ENCODE measurements around the gene SEC24B. TPM values are rescaled to one million over a fixed set of nuclear protein-coding genes. Genes with fewer than 3 reads are reported as not detected.
"Not testable (repeated sequence)": the region's sequence is repeated elsewhere in the genome, so short reads cannot be mapped to it uniquely, and the experiment has no call there.

SEC24B gene
- total and polyA plus RNA-seq, 3 experiments from 2014 or later = 17.6 to 29.5 (median 27.7) TPM

DNA sequence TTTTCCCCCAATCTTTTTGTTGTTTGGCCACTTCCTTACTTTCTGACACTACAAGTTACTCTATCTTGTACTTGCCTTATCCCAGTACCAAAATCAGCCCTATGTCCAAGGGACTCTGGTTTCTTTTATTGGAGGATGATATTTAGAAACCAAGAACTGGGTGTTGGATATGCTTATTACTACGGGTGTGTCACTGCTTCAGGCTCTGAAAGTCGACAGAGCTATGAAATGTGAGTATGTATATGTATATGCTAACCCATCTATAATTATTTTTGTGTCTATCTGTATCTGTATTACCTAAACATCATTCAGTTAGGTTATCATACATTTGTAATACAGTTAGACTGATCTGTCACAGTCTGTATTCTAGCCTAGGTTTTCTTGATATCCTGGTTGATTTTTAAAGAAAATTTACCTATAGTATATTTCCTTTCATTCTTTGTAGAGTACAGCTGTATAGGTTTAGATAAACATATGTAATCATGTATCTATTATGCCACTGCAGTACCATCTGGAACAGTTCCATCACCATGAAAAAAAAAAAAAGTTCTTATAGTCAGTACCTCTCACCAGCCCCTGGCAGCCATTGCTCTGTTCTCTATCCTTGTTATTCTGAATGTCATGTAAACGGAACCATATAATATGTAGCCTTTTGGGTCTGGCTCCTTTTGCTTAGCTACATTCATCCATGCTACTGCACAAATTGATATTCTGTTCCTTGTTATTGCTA lies 18.1 kb downstream of the SEC24B start:
- H3K36me3 Mint-ChIP-seq = peaks cover 13 to 66% (median 14%) of the 10 kb centered on the region in 3 donors
- no peak for DNase-seq
- CTCF ChIA-PET = interaction anchor here (0.9 kb wide), 1 partner anchor 19 kb away, joined by 4 read pairs; no protein-coding TSS in a partner anchor

DNA sequence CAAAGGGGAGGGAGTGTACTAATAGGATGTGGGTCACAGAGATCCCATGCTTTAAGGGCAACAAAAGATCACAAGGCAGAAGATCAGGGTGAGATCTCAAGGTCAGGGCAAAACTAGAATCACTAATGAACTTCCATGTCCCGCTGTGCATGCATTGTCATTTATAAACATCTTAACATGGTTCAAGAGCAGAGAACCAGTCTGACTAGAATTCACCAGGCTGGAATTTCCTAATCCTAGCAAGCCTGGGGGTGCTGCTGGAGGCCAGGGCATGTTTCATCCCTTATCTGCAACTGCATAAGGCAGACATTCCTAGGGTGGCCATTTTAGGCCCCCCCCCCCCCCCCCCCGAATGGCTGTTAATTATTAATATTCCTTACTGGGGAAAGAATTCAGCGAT lies 19.5 kb downstream of the SEC24B start:
- POLR2A ChIA-PET; H3K4me3 Mint-ChIP-seq; H3K27me3 ChIP-seq (ENCODE audit: insufficient read depth, low read length, poor library complexity, severe bottlenecking); H3K4me3 ChIP-seq (ENCODE audit: low read length); H3K27ac Mint-ChIP-seq; H3K9me3 ChIP-seq (ENCODE audit: low read length); CTCF ChIA-PET; DNase-seq; H3K9me3 Mint-ChIP-seq; H3K36me3 ChIP-seq (ENCODE audit: insufficient read depth, low read length); H3K27me3 Mint-ChIP-seq; H3K4me1 ChIP-seq (ENCODE audit: insufficient read depth, low read length); H3K27ac ChIP-seq (ENCODE audit: low read depth, low read length): not testable (repeated sequence)
- Mint-ChIP-seq H3K4me1 (peaks cover 45 to 84% (median 78%) of the 10 kb centered on the region in 3 donors), H3K36me3 (peaks cover 14 to 60% (median 17%) of the 10 kb centered on the region in 3 donors)

More for the DNA sequence above, 18.1 kb downstream of the SEC24B start:
- no peaks in the 10 kb centered on the region for H3K9me3 Mint-ChIP-seq
- POLR2A ChIA-PET = no interaction called here
- peaks cover 45 to 84% (median 78%) of the 10 kb centered on the region in 3 donors for H3K4me1 Mint-ChIP-seq
- no peak overlapping the region for H3K27ac Mint-ChIP-seq
- H3K9me3 ChIP-seq (ENCODE audit: low read length) = no peaks in the 10 kb centered on the region
- H3K27ac ChIP-seq (ENCODE audit: low read depth, low read length) = no peak overlapping the region
- H3K4me3 Mint-ChIP-seq = no peak overlapping the region
- H3K4me3 ChIP-seq (ENCODE audit: low read length) = no peak overlapping the region
- peaks cover 13% of the 10 kb centered on the region for H3K4me1 ChIP-seq (ENCODE audit: insufficient read depth, low read length)
- peaks cover 7% of the 10 kb centered on the region for H3K36me3 ChIP-seq (ENCODE audit: insufficient read depth, low read length)
- no peaks in the 10 kb centered on the region for H3K27me3 ChIP-seq (ENCODE audit: insufficient read depth, low read length, poor library complexity, severe bottlenecking)
- no peaks in the 10 kb centered on the region for H3K27me3 Mint-ChIP-seq

DNA sequence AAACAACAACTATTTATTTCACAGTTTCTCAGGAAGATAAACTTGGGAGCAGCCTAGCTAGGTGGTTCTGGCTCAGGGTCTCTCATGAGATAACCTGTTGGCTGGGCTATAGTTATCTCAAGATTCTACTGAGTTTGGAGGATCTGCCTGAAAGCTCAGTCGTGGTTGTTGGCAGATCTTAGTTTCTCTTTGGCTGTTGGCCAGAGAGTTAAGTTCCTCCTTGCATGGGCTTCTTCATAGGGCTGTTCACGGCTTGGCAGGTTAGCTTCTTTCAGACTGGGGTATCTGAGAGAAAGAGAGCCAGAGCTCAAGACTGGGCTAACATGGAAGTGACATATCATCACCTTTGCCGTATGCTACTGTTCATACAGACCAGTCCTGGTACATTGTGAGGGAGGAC lies 28.7 kb downstream of the SEC24B start:
- H3K4me1 ChIP-seq (ENCODE audit: insufficient read depth, low read length) = no peaks in the 10 kb centered on the region
- no peak overlapping the region for H3K4me3 ChIP-seq (ENCODE audit: low read length)
- ChIA-PET CTCF (interaction anchor here (1.6 to 1.8 kb wide), 2 partner anchors 23 to 29 kb away, joined by 5 read pairs; no protein-coding TSS in a partner anchor), POLR2A (no interaction called here)
- H3K4me3 Mint-ChIP-seq = no peak overlapping the region
- H3K9me3 Mint-ChIP-seq = peaks cover 0 to under 1% (median 0%) of the 10 kb centered on the region in 5 donors
- peaks cover 26% of the 10 kb centered on the region for H3K36me3 ChIP-seq (ENCODE audit: insufficient read depth, low read length)
- peaks cover 17 to 38% (median 18%) of the 10 kb centered on the region in 3 donors for H3K36me3 Mint-ChIP-seq
- no peaks in the 10 kb centered on the region for H3K27me3 ChIP-seq (ENCODE audit: insufficient read depth, low read length, poor library complexity, severe bottlenecking)
- no peaks in the 10 kb centered on the region for H3K9me3 ChIP-seq (ENCODE audit: low read length)
- peak overlapping the region in 3 of 8 donors; percentile 8 to 55 (median 29) for H3K27ac Mint-ChIP-seq
- DNase-seq = no peak
- no peaks in the 10 kb centered on the region for H3K27me3 Mint-ChIP-seq
- H3K4me1 Mint-ChIP-seq = peaks cover 36 to 77% (median 65%) of the 10 kb centered on the region in 3 donors
- no peak overlapping the region for H3K27ac ChIP-seq (ENCODE audit: low read depth, low read length)

DNA sequence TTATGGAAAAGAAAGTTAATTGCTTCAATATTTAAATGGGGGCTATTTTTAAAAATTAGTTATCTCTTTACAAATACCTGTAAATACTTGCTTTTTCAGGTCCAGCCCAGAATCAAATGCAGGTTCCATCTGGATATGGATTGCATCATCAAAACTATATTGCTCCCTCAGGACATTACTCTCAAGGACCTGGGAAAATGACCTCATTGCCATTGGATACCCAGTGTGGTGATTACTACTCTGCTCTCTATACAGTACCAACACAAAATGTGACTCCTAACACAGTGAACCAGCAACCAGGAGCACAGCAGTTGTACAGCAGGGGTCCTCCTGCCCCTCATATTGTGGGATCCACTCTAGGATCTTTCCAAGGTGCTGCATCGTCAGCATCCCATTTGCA lies 29.2 kb downstream of the SEC24B start:
- Histone ChIP-seq H3K4me3 (ENCODE audit: low read length) (no peak overlapping the region), H3K27me3 (ENCODE audit: insufficient read depth, low read length, poor library complexity, severe bottlenecking) (no peaks in the 10 kb centered on the region), H3K4me1 (ENCODE audit: insufficient read depth, low read length) (no peaks in the 10 kb centered on the region), H3K27ac (ENCODE audit: low read depth, low read length) (no peak overlapping the region), H3K9me3 (ENCODE audit: low read length) (no peaks in the 10 kb centered on the region), H3K36me3 (ENCODE audit: insufficient read depth, low read length) (peaks cover 26% of the 10 kb centered on the region)
- Mint-ChIP-seq H3K9me3 (no peaks in the 10 kb centered on the region), H3K36me3 (peaks cover 14 to 39% (median 18%) of the 10 kb centered on the region in 3 donors), H3K4me3 (no peak overlapping the region), H3K27me3 (no peaks in the 10 kb centered on the region), H3K27ac (peak overlapping the region in 2 of 8 donors; percentile 8 to 29), H3K4me1 (peaks cover 33 to 75% (median 62%) of the 10 kb centered on the region in 3 donors)
- CTCF ChIA-PET = interaction anchor here (1.8 kb wide), 1 partner anchor 30 kb away, joined by 5 read pairs; no protein-coding TSS in a partner anchor
- POLR2A ChIA-PET = no interaction called here
- no peak for DNase-seq

DNA sequence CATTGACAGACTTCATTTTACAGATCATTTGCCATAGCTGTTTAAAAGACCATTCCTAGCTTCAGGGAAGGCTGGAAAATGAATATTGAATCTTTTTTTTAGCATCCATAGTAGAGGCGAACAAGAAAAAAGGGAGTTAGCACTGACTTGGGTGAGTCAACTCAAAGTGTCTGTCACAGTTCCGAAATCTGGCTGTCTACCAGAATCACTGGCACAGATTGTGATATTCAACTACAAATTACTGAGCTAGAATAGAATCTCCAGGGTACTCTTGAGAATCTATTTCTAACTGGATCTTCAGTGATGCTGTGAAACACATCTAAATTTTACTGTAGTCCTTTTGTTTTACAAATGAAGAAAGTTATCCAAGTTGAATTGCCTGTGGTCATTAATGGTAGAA lies 31.5 kb downstream of the SEC24B start:
- H3K27ac ChIP-seq (ENCODE audit: low read depth, low read length) = no peak overlapping the region
- peaks cover 26% of the 10 kb centered on the region for H3K36me3 ChIP-seq (ENCODE audit: insufficient read depth, low read length)
- no peak for DNase-seq
- no peaks in the 10 kb centered on the region for H3K9me3 ChIP-seq (ENCODE audit: low read length)
- no peaks in the 10 kb centered on the region for H3K27me3 Mint-ChIP-seq
- no peaks in the 10 kb centered on the region for H3K9me3 Mint-ChIP-seq
- peaks cover 14 to 55% (median 22%) of the 10 kb centered on the region in 3 donors for H3K36me3 Mint-ChIP-seq
- H3K27ac Mint-ChIP-seq = peak overlapping the region in 2 of 8 donors; percentile 5 to 60
- CTCF ChIA-PET = no interaction called here
- POLR2A ChIA-PET = no interaction called here
- H3K4me3 ChIP-seq (ENCODE audit: low read length) = no peak overlapping the region
- H3K27me3 ChIP-seq (ENCODE audit: insufficient read depth, low read length, poor library complexity, severe bottlenecking) = no peaks in the 10 kb centered on the region
- no peak overlapping the region for H3K4me3 Mint-ChIP-seq
- H3K4me1 Mint-ChIP-seq = peaks cover 37 to 77% (median 65%) of the 10 kb centered on the region in 3 donors
- no peaks in the 10 kb centered on the region for H3K4me1 ChIP-seq (ENCODE audit: insufficient read depth, low read length)

DNA sequence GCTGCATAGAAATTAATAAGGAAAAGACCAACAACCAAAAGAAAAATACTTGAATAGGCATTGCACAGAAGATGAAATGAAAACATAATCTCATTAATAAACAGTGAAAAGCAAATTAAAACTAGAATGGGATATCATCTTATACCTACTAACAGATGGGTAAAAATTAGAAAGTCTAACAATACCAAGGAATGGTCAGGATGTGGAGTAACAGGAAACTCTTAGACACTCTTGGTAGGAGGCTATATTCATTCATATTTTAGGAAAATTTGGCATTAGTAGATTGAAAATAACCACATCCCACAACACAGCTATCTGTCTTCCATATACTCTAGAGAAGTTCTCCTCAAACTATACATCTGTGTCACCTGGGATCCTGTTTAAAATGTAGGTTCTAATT lies 36.3 kb downstream of the SEC24B start:
- no peaks in the 10 kb centered on the region for H3K9me3 Mint-ChIP-seq
- no peak overlapping the region for H3K4me3 ChIP-seq (ENCODE audit: low read length)
- H3K4me1 Mint-ChIP-seq = peaks cover 55 to 78% (median 77%) of the 10 kb centered on the region in 3 donors
- H3K9me3 ChIP-seq (ENCODE audit: low read length) = no peaks in the 10 kb centered on the region
- no peak overlapping the region for H3K27ac ChIP-seq (ENCODE audit: low read depth, low read length)
- CTCF ChIA-PET = no interaction called here
- no peak overlapping the region for H3K27ac Mint-ChIP-seq
- DNase-seq = no peak
- peaks cover 6% of the 10 kb centered on the region for H3K36me3 ChIP-seq (ENCODE audit: insufficient read depth, low read length)
- POLR2A ChIA-PET = no interaction called here
- peaks cover 9 to 66% (median 24%) of the 10 kb centered on the region in 3 donors for H3K36me3 Mint-ChIP-seq
- no peaks in the 10 kb centered on the region for H3K27me3 ChIP-seq (ENCODE audit: insufficient read depth, low read length, poor library complexity, severe bottlenecking)
- no peaks in the 10 kb centered on the region for H3K27me3 Mint-ChIP-seq
- no peak overlapping the region for H3K4me3 Mint-ChIP-seq
- H3K4me1 ChIP-seq (ENCODE audit: insufficient read depth, low read length) = no peaks in the 10 kb centered on the region

DNA sequence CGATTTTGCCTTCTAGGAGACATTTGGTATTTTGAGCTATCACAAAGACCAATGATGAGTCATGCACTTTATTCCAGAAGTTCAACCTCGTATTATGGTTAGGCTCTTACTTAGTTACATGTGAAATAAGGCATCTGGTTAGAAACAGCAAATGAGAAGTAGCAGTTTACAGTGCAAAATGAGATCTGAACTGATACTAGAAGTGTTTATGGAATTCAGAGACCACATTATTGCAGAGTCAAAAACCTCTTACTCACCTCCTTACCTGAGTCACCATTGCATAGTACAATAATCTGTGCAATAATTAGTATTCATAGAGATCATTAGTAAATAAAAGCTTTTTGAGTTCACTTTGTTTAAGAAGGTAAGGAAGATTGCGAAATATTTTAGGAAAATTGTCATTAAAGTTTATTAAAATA lies 38.7 kb downstream of the SEC24B start:
- no peaks in the 10 kb centered on the region for H3K4me1 ChIP-seq (ENCODE audit: insufficient read depth, low read length)
- no peak for DNase-seq
- peaks cover 4% of the 10 kb centered on the region for H3K36me3 ChIP-seq (ENCODE audit: insufficient read depth, low read length)
- H3K4me3 Mint-ChIP-seq = no peak overlapping the region
- H3K27ac ChIP-seq (ENCODE audit: low read depth, low read length) = no peak overlapping the region
- H3K27me3 Mint-ChIP-seq = no peaks in the 10 kb centered on the region
- CTCF ChIA-PET = no interaction called here
- H3K27ac Mint-ChIP-seq = no peak overlapping the region
- peaks cover 4 to 62% (median 21%) of the 10 kb centered on the region in 3 donors for H3K36me3 Mint-ChIP-seq
- peaks cover 53 to 77% (median 74%) of the 10 kb centered on the region in 3 donors for H3K4me1 Mint-ChIP-seq
- H3K4me3 ChIP-seq (ENCODE audit: low read length) = no peak overlapping the region
- H3K9me3 Mint-ChIP-seq = no peaks in the 10 kb centered on the region
- POLR2A ChIA-PET = no interaction called here
- H3K27me3 ChIP-seq (ENCODE audit: insufficient read depth, low read length, poor library complexity, severe bottlenecking) = no peaks in the 10 kb centered on the region
- H3K9me3 ChIP-seq (ENCODE audit: low read length) = no peaks in the 10 kb centered on the region

DNA sequence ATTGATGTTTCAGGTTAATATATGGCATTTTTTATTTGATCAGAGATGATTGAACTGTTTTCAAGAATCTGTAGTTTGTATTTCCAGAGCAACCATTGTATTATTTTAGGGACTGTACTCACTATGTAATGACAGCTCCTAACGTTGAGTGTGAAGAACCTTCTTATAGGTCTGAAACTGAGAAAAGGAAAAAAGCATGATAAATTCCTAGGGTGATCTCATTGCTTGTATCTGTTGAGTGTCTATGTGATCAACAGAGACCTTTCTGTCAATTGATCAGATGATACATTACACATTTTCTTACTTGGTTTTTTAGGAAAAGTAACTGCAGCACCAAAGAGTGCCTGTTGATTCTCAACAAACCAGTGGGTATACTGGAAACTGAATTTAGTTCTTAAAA lies 40.2 kb downstream of the SEC24B start:
- peaks cover 4% of the 10 kb centered on the region for H3K36me3 ChIP-seq (ENCODE audit: insufficient read depth, low read length)
- no peak overlapping the region for H3K4me3 Mint-ChIP-seq
- H3K9me3 Mint-ChIP-seq = no peaks in the 10 kb centered on the region
- H3K27ac Mint-ChIP-seq = peak overlapping the region in 2 of 8 donors; percentile 47
- no peaks in the 10 kb centered on the region for H3K27me3 ChIP-seq (ENCODE audit: insufficient read depth, low read length, poor library complexity, severe bottlenecking)
- H3K27ac ChIP-seq (ENCODE audit: low read depth, low read length) = no peak overlapping the region
- POLR2A ChIA-PET = no interaction called here
- H3K4me1 Mint-ChIP-seq = peaks cover 49 to 71% (median 71%) of the 10 kb centered on the region in 3 donors
- DNase-seq = no peak
- no peaks in the 10 kb centered on the region for H3K9me3 ChIP-seq (ENCODE audit: low read length)
- H3K27me3 Mint-ChIP-seq = no peaks in the 10 kb centered on the region
- H3K4me3 ChIP-seq (ENCODE audit: low read length) = no peak overlapping the region
- H3K4me1 ChIP-seq (ENCODE audit: insufficient read depth, low read length) = no peaks in the 10 kb centered on the region
- CTCF ChIA-PET = no interaction called here
- peaks cover 3 to 56% (median 16%) of the 10 kb centered on the region in 3 donors for H3K36me3 Mint-ChIP-seq

Data from CD8-positive, alpha-beta memory T cell (primary cell).